ENCODE results near the gene PPARG.
A peak's percentile ranks its signal among the peaks of the same experiment; 100 is the strongest.

DNA sequence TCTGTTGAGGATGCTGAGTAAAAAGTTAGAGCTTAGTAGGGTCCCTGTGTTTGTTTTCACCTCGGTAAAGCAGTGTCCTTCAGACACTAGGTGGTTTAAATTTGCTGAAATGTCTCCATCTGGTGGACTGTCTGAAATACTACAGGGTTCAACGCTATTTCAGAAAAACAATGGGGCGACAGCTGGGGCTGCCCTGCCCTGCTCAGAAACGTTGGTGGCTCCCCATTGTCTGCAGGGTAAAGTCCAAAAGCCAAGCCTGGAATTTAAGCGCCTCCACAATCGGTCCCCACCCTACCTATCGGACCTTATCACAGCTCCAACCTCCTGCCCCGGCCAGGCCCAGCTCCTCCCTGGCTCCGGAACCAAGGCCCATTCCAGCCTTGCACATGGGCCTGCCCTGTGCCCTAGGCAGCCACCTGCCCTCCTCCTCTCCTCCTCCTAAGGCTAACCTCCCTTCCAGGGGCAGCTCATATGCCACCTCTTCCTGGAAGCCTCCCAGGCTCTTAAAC lies 191.1 kb downstream of the PPARG start:
- TF ChIP-seq CTCF (IDR thresholded peaks at IDR 0.05) = peak; percentile 73 to 96 (median 75)
- peak in 2 of 3 donors; percentile 58 to 62 for TF ChIP-seq POLR2AphosphoS5 (IDR thresholded peaks at IDR 0.05)
- TF ChIP-seq EP300 (IDR thresholded peaks at IDR 0.05; ENCODE audit: low read depth) = no peak
- peak; percentile 36 for TF ChIP-seq POLR2A (IDR thresholded peaks at IDR 0.05)
